ENCODE results near the gene PLA2G2F. TPM values are rescaled to one million over a fixed set of nuclear protein-coding genes. Genes with fewer than 3 reads are reported as not detected.
A peak's percentile ranks its signal among the peaks of the same experiment; 100 is the strongest.

PLA2G2F gene
- total and polyA plus RNA-seq, 9 of the 15 experiments (the other 6 are each of a cell fraction or from before 2014, with no cell fraction given) = not detected

DNA sequence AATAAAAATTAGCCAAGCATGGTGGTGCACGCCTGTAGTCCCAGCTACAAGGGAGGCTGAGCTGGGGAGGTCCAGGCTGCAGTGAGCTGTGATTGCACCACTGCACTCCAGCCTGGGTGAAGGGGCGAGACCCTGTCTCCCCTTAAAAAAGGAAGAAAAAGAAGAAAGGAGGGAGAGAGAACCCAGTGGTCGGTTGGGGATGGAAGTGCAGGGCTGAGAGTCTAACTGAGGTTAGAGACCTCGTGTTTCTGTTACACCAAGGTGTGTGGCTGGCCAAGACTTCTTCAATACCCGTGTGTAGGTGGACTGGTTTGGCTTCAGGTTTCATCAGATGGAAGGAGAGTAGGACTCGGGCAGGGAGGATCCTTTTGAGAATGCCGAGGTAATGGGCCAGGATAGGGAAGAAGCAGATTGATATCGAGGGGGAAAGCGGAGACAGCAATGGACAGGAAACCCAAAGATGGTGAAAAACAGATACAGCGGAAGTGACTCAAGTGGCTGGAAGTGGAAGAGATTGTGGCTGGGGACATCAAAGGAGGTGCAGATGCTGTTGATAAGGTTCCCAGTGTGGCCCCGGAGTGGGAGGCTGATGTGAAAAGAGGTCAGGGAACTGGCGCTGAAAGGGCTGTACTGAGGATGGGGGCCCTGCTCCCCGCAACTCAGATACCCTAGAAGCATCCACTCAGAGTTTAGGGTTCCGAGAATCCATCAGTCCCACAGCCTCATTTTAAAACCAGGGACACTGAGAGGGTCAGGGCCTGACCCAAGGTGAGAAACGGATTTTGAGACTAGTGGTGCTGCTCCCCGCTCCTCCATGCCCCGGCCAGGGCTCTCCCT is 46.1 kb downstream of the PLA2G2F start:
- H3K9me1 ChIP-seq (ENCODE audit: control insufficient read depth, insufficient read depth, low read length) = no peaks in the 10 kb centered on the region
- peak; percentile 87 for FAIRE-seq
- H3K9me3 ChIP-seq (replicated peaks; ENCODE audit: control insufficient read depth, insufficient read depth, low read depth, low read length) = no peaks in the 10 kb centered on the region
- H3K4me2 ChIP-seq (ENCODE audit: insufficient read depth, low read length) = peak overlapping the region; percentile 87
- no peaks in the 10 kb centered on the region for H3K27me3 ChIP-seq (ENCODE audit: control insufficient read depth in 2 of 2, insufficient read depth in 2 of 2, low read length in 2 of 2)
- in situ Hi-C loops (cut with MboI) = no loop called here
- POLR2A ChIA-PET = interaction anchor here (0.6 to 0.7 kb wide), 2 partner anchors 192 to 307 kb away, joined by 3 to 4 read pairs; no protein-coding TSS in a partner anchor
- no peaks in the 10 kb centered on the region for H4K20me1 ChIP-seq (replicated peaks; ENCODE audit: control insufficient read depth, insufficient read depth, low read length)
- peaks cover 5% of the 10 kb centered on the region; the same call in 1 of the 3 replicates for H3K36me3 ChIP-seq (ENCODE audit: control insufficient read depth, insufficient read depth, low read length)
- no TSS peak for BruUV-seq (replicated peaks)
- peak; percentile 58 for ATAC-seq
- H3K9ac ChIP-seq (ENCODE audit: insufficient read depth in 1 of 2, low read depth in 2 of 2, low read length in 2 of 2) = peak overlapping the region; percentile 89 to 91
- peaks cover 60 to 64% of the 10 kb centered on the region in 2 experiments for H3K4me1 ChIP-seq (replicated peaks in 1 of 2; ENCODE audit: control insufficient read depth in 2 of 2, insufficient read depth in 2 of 2, low read length in 2 of 2)
- H3K27ac ChIP-seq (ENCODE audit: extremely low read depth, low read depth, low read length) = peak overlapping the region; percentile 95
- CTCF ChIA-PET (ENCODE audit: low intra/inter-chr PET ratio) = no interaction called here
- intact Hi-C loops (cut with micrococcal nuclease) = loop anchor here (2.0 kb wide), 1 partner anchor 20 kb away; no protein-coding TSS in a partner anchor
- WGBS (ENCODE audit: insufficient coverage, low coverage, missing lambda C conversion rate) = 9% methylated on average over 17 of the region's 17 CpGs
- H3K79me2 ChIP-seq (ENCODE audit: control insufficient read depth, insufficient read depth, low read length) = peaks cover 39% of the 10 kb centered on the region
- DNase-seq (ENCODE audit: extremely low read depth in 1 of 4, low spot score in 3 of 4) = peak; percentile 74 to 93 (median 78)
- H3K4me3 ChIP-seq = peak overlapping the region; percentile 74
- peak overlapping the region; percentile 95 for H2AFZ ChIP-seq (ENCODE audit: low read depth, low read length)
- TF ChIP-seq, protein P1, sequence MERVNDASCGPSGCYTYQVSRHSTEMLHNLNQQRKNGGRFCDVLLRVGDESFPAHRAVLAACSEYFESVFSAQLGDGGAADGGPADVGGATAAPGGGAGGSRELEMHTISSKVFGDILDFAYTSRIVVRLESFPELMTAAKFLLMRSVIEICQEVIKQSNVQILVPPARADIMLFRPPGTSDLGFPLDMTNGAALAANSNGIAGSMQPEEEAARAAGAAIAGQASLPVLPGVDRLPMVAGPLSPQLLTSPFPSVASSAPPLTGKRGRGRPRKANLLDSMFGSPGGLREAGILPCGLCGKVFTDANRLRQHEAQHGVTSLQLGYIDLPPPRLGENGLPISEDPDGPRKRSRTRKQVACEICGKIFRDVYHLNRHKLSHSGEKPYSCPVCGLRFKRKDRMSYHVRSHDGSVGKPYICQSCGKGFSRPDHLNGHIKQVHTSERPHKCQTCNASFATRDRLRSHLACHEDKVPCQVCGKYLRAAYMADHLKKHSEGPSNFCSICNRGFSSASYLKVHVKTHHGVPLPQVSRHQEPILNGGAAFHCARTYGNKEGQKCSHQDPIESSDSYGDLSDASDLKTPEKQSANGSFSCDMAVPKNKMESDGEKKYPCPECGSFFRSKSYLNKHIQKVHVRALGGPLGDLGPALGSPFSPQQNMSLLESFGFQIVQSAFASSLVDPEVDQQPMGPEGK (CRISPR knock-in tag; IDR thresholded peaks at IDR 0.05; ENCODE audit: borderline replicate concordance) = 0 out of 2 replicates have a peak, but pooled peaks have one; percentile 43
- TF ChIP-seq, protein P2, sequence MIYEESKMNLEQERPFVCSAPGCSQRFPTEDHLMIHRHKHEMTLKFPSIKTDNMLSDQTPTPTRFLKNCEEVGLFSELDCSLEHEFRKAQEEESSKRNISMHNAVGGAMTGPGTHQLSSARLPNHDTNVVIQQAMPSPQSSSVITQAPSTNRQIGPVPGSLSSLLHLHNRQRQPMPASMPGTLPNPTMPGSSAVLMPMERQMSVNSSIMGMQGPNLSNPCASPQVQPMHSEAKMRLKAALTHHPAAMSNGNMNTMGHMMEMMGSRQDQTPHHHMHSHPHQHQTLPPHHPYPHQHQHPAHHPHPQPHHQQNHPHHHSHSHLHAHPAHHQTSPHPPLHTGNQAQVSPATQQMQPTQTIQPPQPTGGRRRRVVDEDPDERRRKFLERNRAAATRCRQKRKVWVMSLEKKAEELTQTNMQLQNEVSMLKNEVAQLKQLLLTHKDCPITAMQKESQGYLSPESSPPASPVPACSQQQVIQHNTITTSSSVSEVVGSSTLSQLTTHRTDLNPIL (CRISPR knock-in tag; IDR thresholded peaks at IDR 0.05) = 0 out of 2 replicates have a peak, but pooled peaks have one; percentile 57
- TF ChIP-seq, protein P3, sequence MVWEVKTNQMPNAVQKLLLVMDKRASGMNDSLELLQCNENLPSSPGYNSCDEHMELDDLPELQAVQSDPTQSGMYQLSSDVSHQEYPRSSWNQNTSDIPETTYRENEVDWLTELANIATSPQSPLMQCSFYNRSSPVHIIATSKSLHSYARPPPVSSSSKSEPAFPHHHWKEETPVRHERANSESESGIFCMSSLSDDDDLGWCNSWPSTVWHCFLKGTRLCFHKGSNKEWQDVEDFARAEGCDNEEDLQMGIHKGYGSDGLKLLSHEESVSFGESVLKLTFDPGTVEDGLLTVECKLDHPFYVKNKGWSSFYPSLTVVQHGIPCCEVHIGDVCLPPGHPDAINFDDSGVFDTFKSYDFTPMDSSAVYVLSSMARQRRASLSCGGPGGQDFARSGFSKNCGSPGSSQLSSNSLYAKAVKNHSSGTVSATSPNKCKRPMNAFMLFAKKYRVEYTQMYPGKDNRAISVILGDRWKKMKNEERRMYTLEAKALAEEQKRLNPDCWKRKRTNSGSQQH (CRISPR knock-in tag; IDR thresholded peaks at IDR 0.05) = peak; percentile 84
- TF ChIP-seq CCNT2 (IDR thresholded peaks at IDR 0.05; ENCODE audit: borderline replicate concordance, extremely low read depth, insufficient read length, low read depth, low read length) (peak; percentile 85), MCM3 (IDR thresholded peaks at IDR 0.05) (no peak), BACH1 (tag; IDR thresholded peaks at IDR 0.05) (peak; percentile 72; the same call in 1 of the 2 replicates), PHTF2 (CRISPR knock-in tag; IDR thresholded peaks at IDR 0.05) (no peak), NR3C1 (CRISPR knock-in tag; IDR thresholded peaks at IDR 0.05) (no peak), ZNF253 (CRISPR knock-in tag; conservative IDR thresholded peaks at IDR 0.05) (no peak; the same call in 1 of the 2 replicates)
- TF ChIP-seq, protein P4, sequence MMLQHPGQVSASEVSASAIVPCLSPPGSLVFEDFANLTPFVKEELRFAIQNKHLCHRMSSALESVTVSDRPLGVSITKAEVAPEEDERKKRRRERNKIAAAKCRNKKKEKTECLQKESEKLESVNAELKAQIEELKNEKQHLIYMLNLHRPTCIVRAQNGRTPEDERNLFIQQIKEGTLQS (IDR thresholded peaks at IDR 0.05) = peak; percentile 82; the same call in 1 of the 2 replicates
- TF ChIP-seq, protein P4 (CRISPR knock-in tag; conservative IDR thresholded peaks at IDR 0.05) = no peak
- TF ChIP-seq, protein P5, sequence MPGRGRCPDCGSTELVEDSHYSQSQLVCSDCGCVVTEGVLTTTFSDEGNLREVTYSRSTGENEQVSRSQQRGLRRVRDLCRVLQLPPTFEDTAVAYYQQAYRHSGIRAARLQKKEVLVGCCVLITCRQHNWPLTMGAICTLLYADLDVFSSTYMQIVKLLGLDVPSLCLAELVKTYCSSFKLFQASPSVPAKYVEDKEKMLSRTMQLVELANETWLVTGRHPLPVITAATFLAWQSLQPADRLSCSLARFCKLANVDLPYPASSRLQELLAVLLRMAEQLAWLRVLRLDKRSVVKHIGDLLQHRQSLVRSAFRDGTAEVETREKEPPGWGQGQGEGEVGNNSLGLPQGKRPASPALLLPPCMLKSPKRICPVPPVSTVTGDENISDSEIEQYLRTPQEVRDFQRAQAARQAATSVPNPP (IDR thresholded peaks at IDR 0.05; ENCODE audit: borderline replicate concordance, insufficient read depth, insufficient read length) = no peak

Measured in K562 (cell line).